Esophagus muscularis mucosa (tissue), 4 donors: ENCODE results near the gene KPNA1.

Experiments used
- EP300 ChIP-seq: sonication (generic); formaldehyde crosslinking; IDR thresholded peaks from one replicate; pipeline ENCODE4 v1.6.1; 2017; ENCODE audit warnings: antibody characterized with exemption
- POLR2AphosphoS5 ChIP-seq, 2 donors: sonication (generic); formaldehyde crosslinking; IDR thresholded peaks; one replicate each; pipeline ENCODE4 v1.6.1; 2017; ENCODE audit warnings: antibody characterized with exemption in 2 of 2
- TF ChIP-seq, protein P1 (sequence below), 3 experiments: fragments of 200-600 bp in 2 of 3; fragments of 450-650 bp in 1 of 3; sonication (generic) in 2 of 3; IDR thresholded peaks; one replicate each; pipeline ENCODE4 v1.5.1; 2017 to 2019; ENCODE audit warnings: antibody characterized with exemption in 3 of 3, mild to moderate bottlenecking in 2 of 3, moderate library complexity in 1 of 3

DNA sequence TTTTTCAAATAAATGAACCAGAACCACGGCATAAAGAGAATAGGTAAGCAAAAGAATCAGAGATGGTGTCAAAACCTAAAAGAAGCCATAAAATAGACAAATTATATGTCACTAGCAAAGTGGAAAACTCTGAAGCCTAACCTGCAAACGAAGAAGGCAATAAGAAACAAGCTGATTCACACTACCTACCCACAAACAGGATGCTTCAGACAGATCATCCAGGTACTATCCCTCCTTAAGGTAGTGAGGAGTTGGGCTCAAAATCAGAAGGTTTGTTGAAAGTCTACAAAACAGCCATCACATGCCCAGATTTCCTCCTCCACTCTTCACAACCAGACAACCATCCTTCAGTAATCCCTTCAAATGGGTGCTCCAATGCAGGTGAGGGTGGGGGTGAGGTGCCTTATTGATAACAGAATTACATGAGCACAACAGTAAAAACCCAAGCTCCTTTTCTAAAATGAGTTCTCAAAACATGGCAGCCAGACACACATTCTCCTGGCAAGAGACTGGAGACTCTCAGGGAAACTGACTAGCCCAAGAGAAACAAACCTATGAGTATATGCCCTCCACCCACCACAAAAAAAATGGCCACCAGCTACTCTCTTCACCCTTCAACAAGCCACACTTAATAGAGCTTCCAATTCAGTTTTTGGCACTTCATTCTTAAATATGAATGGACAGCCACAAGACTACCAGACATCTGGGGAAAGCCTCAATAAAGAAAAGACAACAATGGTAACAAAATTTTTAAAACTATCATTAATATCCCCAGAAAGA, 6.4 kb downstream of the KPNA1 start:
- TF ChIP-seq, protein P1, sequence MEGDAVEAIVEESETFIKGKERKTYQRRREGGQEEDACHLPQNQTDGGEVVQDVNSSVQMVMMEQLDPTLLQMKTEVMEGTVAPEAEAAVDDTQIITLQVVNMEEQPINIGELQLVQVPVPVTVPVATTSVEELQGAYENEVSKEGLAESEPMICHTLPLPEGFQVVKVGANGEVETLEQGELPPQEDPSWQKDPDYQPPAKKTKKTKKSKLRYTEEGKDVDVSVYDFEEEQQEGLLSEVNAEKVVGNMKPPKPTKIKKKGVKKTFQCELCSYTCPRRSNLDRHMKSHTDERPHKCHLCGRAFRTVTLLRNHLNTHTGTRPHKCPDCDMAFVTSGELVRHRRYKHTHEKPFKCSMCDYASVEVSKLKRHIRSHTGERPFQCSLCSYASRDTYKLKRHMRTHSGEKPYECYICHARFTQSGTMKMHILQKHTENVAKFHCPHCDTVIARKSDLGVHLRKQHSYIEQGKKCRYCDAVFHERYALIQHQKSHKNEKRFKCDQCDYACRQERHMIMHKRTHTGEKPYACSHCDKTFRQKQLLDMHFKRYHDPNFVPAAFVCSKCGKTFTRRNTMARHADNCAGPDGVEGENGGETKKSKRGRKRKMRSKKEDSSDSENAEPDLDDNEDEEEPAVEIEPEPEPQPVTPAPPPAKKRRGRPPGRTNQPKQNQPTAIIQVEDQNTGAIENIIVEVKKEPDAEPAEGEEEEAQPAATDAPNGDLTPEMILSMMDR (IDR thresholded peaks at IDR 0.05), result no peak
- no peak for TF ChIP-seq POLR2AphosphoS5 (IDR thresholded peaks at IDR 0.05)
- TF ChIP-seq EP300, result no peak
